ENCODE results near the gene FAM180B. TPM values are rescaled to one million over a fixed set of nuclear protein-coding genes. Genes with fewer than 3 reads are reported as not detected.

FAM180B gene
- total and polyA plus RNA-seq, 2 donors (not counting 1 experiment from before 2014, with no cell fraction given): not detected

- Histone ChIP-seq H3K9me3 (ENCODE audit: control insufficient read depth, insufficient read depth, low read depth, low read length) (no peaks in the 10 kb centered on the region), H2AFZ (ENCODE audit: low read length) (no peak overlapping the region), H3K36me3 (ENCODE audit: control insufficient read depth, insufficient read depth, low read length) (no peaks in the 10 kb centered on the region), H3K9ac (ENCODE audit: insufficient read depth, low read length) (no peak overlapping the region), H3K79me2 (ENCODE audit: control insufficient read depth, insufficient read depth, low read length) (no peaks in the 10 kb centered on the region), H3K27me3 (ENCODE audit: control insufficient read depth, insufficient read depth, low read length) (peaks cover 34% of the 10 kb centered on the region), H3K4me1 (ENCODE audit: control insufficient read depth, extremely low read depth, insufficient read depth, low read length) (no peaks in the 10 kb centered on the region), H3K4me2 (ENCODE audit: extremely low read depth, insufficient read depth, low read length) (no peak overlapping the region), H3K4me3 (replicated peaks in 1 of 4; ENCODE audit: control extremely low read depth in 1 of 4, insufficient read depth in 1 of 4, low read depth in 3 of 4, low read length in 4 of 4) (no peak overlapping the region), H3K27ac (ENCODE audit: insufficient read depth, low read length) (no peak overlapping the region), H4K20me1 (ENCODE audit: control insufficient read depth, extremely low read depth, insufficient read depth, low read length) (no peaks in the 10 kb centered on the region)
- no peak for DNase-seq (ENCODE audit: low read depth in 2 of 2)
- no peak for TF ChIP-seq EZH2 (IDR thresholded peaks at IDR 0.05; ENCODE audit: low read length, missing control alignments)
- no peak for TF ChIP-seq CTCF (conservative IDR thresholded peaks at IDR 0.05 in 1 of 2, IDR thresholded peaks at IDR 0.05 in 1 of 2; ENCODE audit: low read depth in 1 of 2, low read length in 2 of 2)
Measured at GRCh38 chr11:47589584-47589976, 3.1 kb downstream of the FAM180B start.

GRCh38 chr11:47589977-47590861, 3.7 kb downstream of the FAM180B start:
- no peak overlapping the region for H3K4me2 ChIP-seq (ENCODE audit: extremely low read depth, insufficient read depth, low read length)
- H3K79me2 ChIP-seq (ENCODE audit: control insufficient read depth, insufficient read depth, low read length): no peaks in the 10 kb centered on the region
- peaks cover 40% of the 10 kb centered on the region for H3K27me3 ChIP-seq (ENCODE audit: control insufficient read depth, insufficient read depth, low read length)
- peak overlapping the region; percentile 15 for H2AFZ ChIP-seq (ENCODE audit: low read length)
- no peak for TF ChIP-seq EZH2 (IDR thresholded peaks at IDR 0.05; ENCODE audit: low read length, missing control alignments)
- TF ChIP-seq CTCF (conservative IDR thresholded peaks at IDR 0.05 in 1 of 2, IDR thresholded peaks at IDR 0.05 in 1 of 2; ENCODE audit: low read depth in 1 of 2, low read length in 2 of 2): no peak
- no peak overlapping the region for H3K4me3 ChIP-seq (replicated peaks in 1 of 4; ENCODE audit: control extremely low read depth in 1 of 4, insufficient read depth in 1 of 4, low read depth in 3 of 4, low read length in 4 of 4)
- H4K20me1 ChIP-seq (ENCODE audit: control insufficient read depth, extremely low read depth, insufficient read depth, low read length): no peaks in the 10 kb centered on the region
- H3K4me1 ChIP-seq (ENCODE audit: control insufficient read depth, extremely low read depth, insufficient read depth, low read length): no peaks in the 10 kb centered on the region
- peak in 1 of 2 donors; percentile 25 for DNase-seq (ENCODE audit: low read depth in 2 of 2)
- no peak overlapping the region for H3K9ac ChIP-seq (ENCODE audit: insufficient read depth, low read length)
- no peaks in the 10 kb centered on the region for H3K9me3 ChIP-seq (ENCODE audit: control insufficient read depth, insufficient read depth, low read depth, low read length)
- no peak overlapping the region for H3K27ac ChIP-seq (ENCODE audit: insufficient read depth, low read length)
- H3K36me3 ChIP-seq (ENCODE audit: control insufficient read depth, insufficient read depth, low read length): no peaks in the 10 kb centered on the region

- no peaks in the 10 kb centered on the region for H4K20me1 ChIP-seq (ENCODE audit: control insufficient read depth, extremely low read depth, insufficient read depth, low read length)
- no peaks in the 10 kb centered on the region for H3K79me2 ChIP-seq (ENCODE audit: control insufficient read depth, insufficient read depth, low read length)
- H3K4me3 ChIP-seq (replicated peaks in 1 of 4; ENCODE audit: control extremely low read depth in 1 of 4, insufficient read depth in 1 of 4, low read depth in 3 of 4, low read length in 4 of 4): no peak overlapping the region
- no peak overlapping the region for H3K9ac ChIP-seq (ENCODE audit: insufficient read depth, low read length)
- TF ChIP-seq CTCF (conservative IDR thresholded peaks at IDR 0.05 in 1 of 2, IDR thresholded peaks at IDR 0.05 in 1 of 2; ENCODE audit: low read depth in 1 of 2, low read length in 2 of 2) (no peak), EZH2 (IDR thresholded peaks at IDR 0.05; ENCODE audit: low read length, missing control alignments) (no peak)
- no peak for DNase-seq (ENCODE audit: low read depth in 2 of 2)
- no peak overlapping the region for H3K4me2 ChIP-seq (ENCODE audit: extremely low read depth, insufficient read depth, low read length)
- H3K27me3 ChIP-seq (ENCODE audit: control insufficient read depth, insufficient read depth, low read length): peaks cover 41% of the 10 kb centered on the region
- no peaks in the 10 kb centered on the region for H3K36me3 ChIP-seq (ENCODE audit: control insufficient read depth, insufficient read depth, low read length)
- no peak overlapping the region for H3K27ac ChIP-seq (ENCODE audit: insufficient read depth, low read length)
- H3K4me1 ChIP-seq (ENCODE audit: control insufficient read depth, extremely low read depth, insufficient read depth, low read length): no peaks in the 10 kb centered on the region
- no peak overlapping the region for H2AFZ ChIP-seq (ENCODE audit: low read length)
- H3K9me3 ChIP-seq (ENCODE audit: control insufficient read depth, insufficient read depth, low read depth, low read length): no peaks in the 10 kb centered on the region
Measured at GRCh38 chr11:47591764-47592163, 5.3 kb downstream of the FAM180B start.
